Colonic mucosa (tissue), 4 donors: ENCODE results near the gene POLD1. TPM values are rescaled to one million over a fixed set of nuclear protein-coding genes. Genes with fewer than 3 reads are reported as not detected.

Source experiments
- DNase-seq: peaks from one replicate; pipeline ENCODE4 v3.0.0-alpha.2; 2020
- H3K27ac ChIP-seq: fragments of 200-600 bp; one replicate; pipeline ENCODE4 v1.8.0; 2021
- H3K27me3 ChIP-seq: fragments of 200-600 bp; one replicate; pipeline ENCODE4 v1.8.0; 2021
- H3K36me3 ChIP-seq: fragments of 200-600 bp; one replicate; pipeline ENCODE4 v1.8.0; 2021
- H3K4me1 ChIP-seq: fragments of 200-600 bp; one replicate; pipeline ENCODE4 v1.8.0; 2021; ENCODE audit warnings: mild to moderate bottlenecking
- H3K4me3 ChIP-seq: fragments of 200-600 bp; one replicate; pipeline ENCODE4 v1.8.0; 2021
- H3K9ac ChIP-seq, 2 donors: one replicate each; pipeline ENCODE4 v1.7.0; 2013; ENCODE audit warnings: control low read depth in 2 of 2, low read depth in 2 of 2, low read length in 2 of 2
- H3K9me3 ChIP-seq: fragments of 200-600 bp; one replicate; pipeline ENCODE4 v1.8.0; 2021
- CTCF ChIP-seq: fragments of 200-600 bp; IDR thresholded peaks from one replicate; pipeline ENCODE4 v1.8.0; 2022; ENCODE audit warnings: antibody characterized with exemption, mild to moderate bottlenecking
- intact Hi-C: fragments of 100-400 bp; cut with DNase I; formaldehyde crosslinking; loops from one replicate; pipeline ENCODE4 v1.14.1; 2022
- total RNA-seq, 2 donors: library from RNA; stranded (reverse); fragmentation: NEBNext Ultra II Directional in 1 of 2; extraction: Animal tissue kit (Norgen Biotek cat#: 25700) in 1 of 2; gene quantifications; one replicate each; pipeline ENCODE4 v1.2.1, GENCODE V29; 2021
- donor health status: healthy.
- donor health status: DM: no; HTN: no; CAD: no.
- donor health status: DM: no; HTN: no; CAD: no.

Gene POLD1
- total RNA-seq, 2 donors from 2014 or later = 26.2 to 76.3 TPM

GRCh38 chr19:50460161-50460765 is 76.1 kb downstream of the POLD1 start:
- Histone ChIP-seq H3K27ac (no peak overlapping the region), H3K27me3 (no peaks in the 10 kb centered on the region)
- TF ChIP-seq CTCF = no peak

GRCh38 chr19:50461066-50461875 is 77.1 kb downstream of the POLD1 start:
- Histone ChIP-seq H3K36me3 (no peaks in the 10 kb centered on the region), H3K27ac (no peak overlapping the region), H3K27me3 (no peaks in the 10 kb centered on the region), H3K4me3 (no peak overlapping the region), H3K4me1 (no peaks in the 10 kb centered on the region), H3K9ac (no peak overlapping the region), H3K9me3 (no peaks in the 10 kb centered on the region)
- TF ChIP-seq CTCF = peak; percentile 76
- intact Hi-C loops = loop anchor here (2.0 kb wide), 1 partner anchor 92 kb away; no protein-coding TSS in a partner anchor
- DNase-seq = peak; percentile 65

More at GRCh38 chr19:50460161-50460765, 76.1 kb downstream of the POLD1 start:
- DNase-seq = no peak
- Histone ChIP-seq H3K36me3 (no peaks in the 10 kb centered on the region), H3K9me3 (no peaks in the 10 kb centered on the region), H3K4me1 (no peaks in the 10 kb centered on the region), H3K9ac (no peak overlapping the region), H3K4me3 (no peak overlapping the region)
- intact Hi-C loops = loop anchor here (2.0 kb wide), 1 partner anchor 91 kb away; no protein-coding TSS in a partner anchor

GRCh38 chr19:50462970-50463369 is 78.8 kb downstream of the POLD1 start:
- no peak overlapping the region for H3K9ac ChIP-seq
- H3K9me3 ChIP-seq = no peaks in the 10 kb centered on the region
- H3K36me3 ChIP-seq = no peaks in the 10 kb centered on the region
- no peak for DNase-seq
- H3K4me3 ChIP-seq = no peak overlapping the region
- TF ChIP-seq CTCF = no peak
- no peaks in the 10 kb centered on the region for H3K27me3 ChIP-seq
- no peak overlapping the region for H3K27ac ChIP-seq
- no peaks in the 10 kb centered on the region for H3K4me1 ChIP-seq
- intact Hi-C loops = no loop called here

GRCh38 chr19:50464348-50464747 is 80.2 kb downstream of the POLD1 start:
- Histone ChIP-seq H3K4me3 (no peak overlapping the region), H3K36me3 (no peaks in the 10 kb centered on the region), H3K4me1 (no peaks in the 10 kb centered on the region), H3K9ac (no peak overlapping the region), H3K27me3 (no peaks in the 10 kb centered on the region), H3K9me3 (no peaks in the 10 kb centered on the region), H3K27ac (no peak overlapping the region)
- DNase-seq = no peak
- intact Hi-C loops = no loop called here
- TF ChIP-seq CTCF = no peak

GRCh38 chr19:50465000-50465399 is 80.9 kb downstream of the POLD1 start:
- Histone ChIP-seq H3K27ac (no peak overlapping the region), H3K9ac (no peak overlapping the region), H3K27me3 (no peaks in the 10 kb centered on the region), H3K36me3 (no peaks in the 10 kb centered on the region), H3K4me1 (no peaks in the 10 kb centered on the region), H3K4me3 (no peak overlapping the region), H3K9me3 (no peaks in the 10 kb centered on the region)
- no peak for TF ChIP-seq CTCF
- no peak for DNase-seq
- intact Hi-C loops = no loop called here
